Measurements from ENCODE around the gene SPATA1. TPM values are rescaled to one million over a fixed set of nuclear protein-coding genes. Genes with fewer than 3 reads are reported as not detected.

SPATA1 gene
- total and polyA plus RNA-seq, 2 of the 8 experiments (the other 6 are each of a cell fraction or from before 2014, with no cell fraction given): 0.51 to 1.1 TPM

DNA sequence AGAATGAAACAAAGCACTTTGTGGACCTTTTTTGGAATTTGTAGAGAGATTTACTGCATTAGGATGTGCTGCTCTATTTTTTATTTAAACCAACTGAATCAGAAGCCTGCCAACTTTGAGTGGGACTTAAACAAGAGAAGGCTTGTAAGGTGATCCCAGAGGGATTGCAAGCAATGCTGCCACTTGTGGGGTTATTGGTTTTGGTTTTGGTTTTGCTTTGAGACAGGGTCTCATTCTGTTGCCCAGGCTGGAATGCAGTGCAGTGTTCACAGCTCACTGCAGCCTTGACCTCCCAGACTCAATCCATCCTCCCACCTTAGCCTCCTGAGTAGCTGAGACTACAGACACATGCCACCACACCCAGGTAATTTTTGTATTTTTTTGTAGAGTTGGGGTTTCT lies 32.4 kb downstream of the SPATA1 start (continued):
- TF ChIP-seq CHD7 (IDR thresholded peaks at IDR 0.05; ENCODE audit: insufficient replicate concordance, low read length) (no peak), KDM4A (IDR thresholded peaks at IDR 0.05; ENCODE audit: low read depth, low read length, severe bottlenecking) (no peak), POLR2AphosphoS5 (IDR thresholded peaks at IDR 0.05; ENCODE audit: low read depth, low read length) (no peak), CEBPB (IDR thresholded peaks at IDR 0.05; ENCODE audit: low read depth, low read length) (no peak), JUND (IDR thresholded peaks at IDR 0.05; ENCODE audit: low read length) (no peak), TBP (IDR thresholded peaks at IDR 0.05; ENCODE audit: low read depth, low read length) (no peak), RXRA (IDR thresholded peaks at IDR 0.05; ENCODE audit: insufficient read depth, low read depth, low read length) (no peak)
- TF ChIP-seq, protein P1, sequence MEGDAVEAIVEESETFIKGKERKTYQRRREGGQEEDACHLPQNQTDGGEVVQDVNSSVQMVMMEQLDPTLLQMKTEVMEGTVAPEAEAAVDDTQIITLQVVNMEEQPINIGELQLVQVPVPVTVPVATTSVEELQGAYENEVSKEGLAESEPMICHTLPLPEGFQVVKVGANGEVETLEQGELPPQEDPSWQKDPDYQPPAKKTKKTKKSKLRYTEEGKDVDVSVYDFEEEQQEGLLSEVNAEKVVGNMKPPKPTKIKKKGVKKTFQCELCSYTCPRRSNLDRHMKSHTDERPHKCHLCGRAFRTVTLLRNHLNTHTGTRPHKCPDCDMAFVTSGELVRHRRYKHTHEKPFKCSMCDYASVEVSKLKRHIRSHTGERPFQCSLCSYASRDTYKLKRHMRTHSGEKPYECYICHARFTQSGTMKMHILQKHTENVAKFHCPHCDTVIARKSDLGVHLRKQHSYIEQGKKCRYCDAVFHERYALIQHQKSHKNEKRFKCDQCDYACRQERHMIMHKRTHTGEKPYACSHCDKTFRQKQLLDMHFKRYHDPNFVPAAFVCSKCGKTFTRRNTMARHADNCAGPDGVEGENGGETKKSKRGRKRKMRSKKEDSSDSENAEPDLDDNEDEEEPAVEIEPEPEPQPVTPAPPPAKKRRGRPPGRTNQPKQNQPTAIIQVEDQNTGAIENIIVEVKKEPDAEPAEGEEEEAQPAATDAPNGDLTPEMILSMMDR (IDR thresholded peaks at IDR 0.05; ENCODE audit: control extremely low read depth in 1 of 3, insufficient read depth in 1 of 3, low read depth in 1 of 3, low read length in 3 of 3): no peak
- TF ChIP-seq, protein P2, sequence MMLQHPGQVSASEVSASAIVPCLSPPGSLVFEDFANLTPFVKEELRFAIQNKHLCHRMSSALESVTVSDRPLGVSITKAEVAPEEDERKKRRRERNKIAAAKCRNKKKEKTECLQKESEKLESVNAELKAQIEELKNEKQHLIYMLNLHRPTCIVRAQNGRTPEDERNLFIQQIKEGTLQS (IDR thresholded peaks at IDR 0.05; ENCODE audit: insufficient read depth, low read depth, low read length): no peak
